K562 (cell line): ENCODE data around the gene RABGAP1L. TPM values are rescaled to one million over a fixed set of nuclear protein-coding genes. Genes with fewer than 3 reads are reported as not detected.

Source experiments
- CBX8 ChIP-seq: fragments of 200-600 bp; sonication (generic); IDR thresholded peaks from 2 replicates; pipeline ENCODE4 v1.6.1; 2012; ENCODE audit warnings: borderline replicate concordance, mixed run types, low read depth, mild to moderate bottlenecking, moderate library complexity, mixed read lengths, low read length, control low read depth, inconsistent platforms; ENCODE audit not compliant: poor library complexity, severe bottlenecking; ENCODE audit errors: extremely low read depth
- CEBPB ChIP-seq: fragments of 450-650 bp; IDR thresholded peaks from 2 replicates; pipeline ENCODE4 v1.6.1; 2016; ENCODE audit warnings: missing genetic modification characterization, missing compliant biosample characterization
- CHD7 ChIP-seq: fragments of 200-600 bp; sonication (generic); IDR thresholded peaks from one replicate; pipeline ENCODE4 v1.6.1; 2012; ENCODE audit warnings: mild to moderate bottlenecking, low read depth, low read length, inconsistent platforms
- CREB5 ChIP-seq: fragments of 250-450 bp; sonication (Bioruptor Pico); IDR thresholded peaks from 2 replicates; pipeline ENCODE4 v1.5.0; 2020; ENCODE audit warnings: mild to moderate bottlenecking
- E2F4 ChIP-seq: sonication (generic); formaldehyde crosslinking; IDR thresholded peaks from 2 replicates; pipeline ENCODE4 v1.8.0; 2022; ENCODE audit warnings: mild to moderate bottlenecking, low read depth, missing genetic modification reagents
- E2F5 ChIP-seq: sonication (generic); formaldehyde crosslinking; IDR thresholded peaks from 2 replicates; pipeline ENCODE4 v1.8.0; 2022; ENCODE audit warnings: mild to moderate bottlenecking, missing genetic modification reagents
- FUS ChIP-seq: fragments of 200-400 bp; formaldehyde crosslinking; optimal IDR thresholded peaks from 2 replicates; pipeline ENCODE3; 2017; ENCODE audit warnings: low read depth, low read length
- HNRNPLL ChIP-seq: fragments of 200-400 bp; formaldehyde crosslinking; IDR thresholded peaks from 2 replicates; pipeline ENCODE4 v1.6.1; 2017; ENCODE audit warnings: low read length, low read depth, mild to moderate bottlenecking; ENCODE audit not compliant: poor library complexity, severe bottlenecking
- HOXB6 ChIP-seq: fragments of 250-450 bp; sonication (Bioruptor Pico); IDR thresholded peaks from 2 replicates; pipeline ENCODE4 v1.5.1; 2022; ENCODE audit warnings: mild to moderate bottlenecking, borderline replicate concordance
- RHOXF2B ChIP-seq: fragments of 250-450 bp; sonication (Bioruptor Pico); conservative IDR thresholded peaks from 2 replicates; pipeline ENCODE4 v1.5.1; 2021
- ZBED1 ChIP-seq: IDR thresholded peaks from 2 replicates; pipeline ENCODE4 v1.6.1; 2014
- ZNF274 ChIP-seq: IDR thresholded peaks from 2 replicates; pipeline ENCODE4 v1.6.1; 2011; ENCODE audit warnings: low read depth, mild to moderate bottlenecking, low read length, moderate library complexity, borderline replicate concordance
- ZSCAN29 ChIP-seq: fragments of 450-650 bp; IDR thresholded peaks from 2 replicates; pipeline ENCODE4 v1.6.1; 2017
- polyA plus RNA-seq, 8 experiments: library from polyadenylated mRNA; depleted of rRNA in 4 of 8; stranded (reverse) in 5 of 8; unstranded in 3 of 8; fragments of >200 nt; fragmentation: Nextera tagmentation in 2 of 8; fragmentation: Illumina TruSeq in 1 of 8; extraction: Ambion mirVana in 2 of 8; extraction: Trizol in 1 of 8; gene quantifications; 2 replicates each; pipeline versions ENCODE4 v1.2.1 to v1.2.3, GENCODE V29; 2011 to 2014; ENCODE audit warnings: inconsistent platforms in 1 of 8, missing spikeins in 1 of 8
- total RNA-seq, 7 experiments: library from RNA; depleted of rRNA in 6 of 7; stranded (reverse); fragments of >200 nt in 6 of 7; fragmentation: Illumina TruSeq in 2 of 7; extraction: Trizol in 2 of 7; gene quantifications; 2 replicates each; pipeline versions ENCODE4 v1.2.1 to v1.2.3, GENCODE V29; 2011 to 2021; ENCODE audit warnings: low replicate concordance in 1 of 7

The RABGAP1L gene
- total and polyA plus RNA-seq, 9 of the 15 experiments (the other 6 are each of a cell fraction or from before 2014, with no cell fraction given), result 16.5 to 44.9 (median 26.7) TPM

GRCh38 chr1:174204697-174205308 lies 45.5 kb downstream of the RABGAP1L start (continued):
- TF ChIP-seq E2F5 (CRISPR knock-in tag), result no peak
- TF ChIP-seq ZNF274, result no peak
- no peak for TF ChIP-seq HNRNPLL
- TF ChIP-seq RHOXF2B (CRISPR knock-in tag), result no peak
- no peak for TF ChIP-seq E2F4 (CRISPR knock-in tag)
- no peak for TF ChIP-seq CBX8
- TF ChIP-seq FUS, result no peak
- no peak for TF ChIP-seq CEBPB (tag)
- TF ChIP-seq ZSCAN29, result no peak
- TF ChIP-seq CHD7, result no peak
- no peak for TF ChIP-seq HOXB6
- TF ChIP-seq ZBED1, result no peak
- 0 out of 2 replicates have a peak, but pooled peaks have one; percentile 21 for TF ChIP-seq CREB5 (CRISPR knock-in tag)
